Jurkat, Clone E6-1 (cell line): ENCODE data around the gene CLDN34. TPM values are rescaled to one million over a fixed set of nuclear protein-coding genes. Genes with fewer than 3 reads are reported as not detected.

ENCODE experiments used
- DNase-seq: peaks from one replicate; pipeline ENCODE4 v3.0.0-alpha.2; 2011; ENCODE audit warnings: low read depth, low spot score
- H3K4me3 ChIP-seq: 2 replicates; pipeline ENCODE4 v1.5.1; 2011; ENCODE audit warnings: mild to moderate bottlenecking, low read length, control low read depth, moderate library complexity
- polyA plus RNA-seq: library from polyadenylated mRNA; unstranded; fragments of >200 nt; gene quantifications from one replicate; pipeline ENCODE4 v1.2.1, GENCODE V29; 2012; ENCODE audit warnings: missing spikeins; ENCODE audit not compliant: insufficient read length, insufficient read depth

Gene CLDN34, protein sequence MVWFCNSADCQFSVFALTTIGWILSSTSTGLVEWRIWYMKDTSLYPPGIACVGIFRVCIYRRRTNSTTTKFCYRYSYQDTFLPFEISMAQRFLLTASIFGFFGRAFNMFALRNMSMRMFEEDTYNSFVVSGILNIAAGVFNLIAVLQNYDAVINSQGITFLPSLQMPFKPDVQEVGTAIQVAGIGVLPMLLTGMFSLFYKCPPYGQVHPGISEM
- polyA plus RNA-seq = not detected

DNA sequence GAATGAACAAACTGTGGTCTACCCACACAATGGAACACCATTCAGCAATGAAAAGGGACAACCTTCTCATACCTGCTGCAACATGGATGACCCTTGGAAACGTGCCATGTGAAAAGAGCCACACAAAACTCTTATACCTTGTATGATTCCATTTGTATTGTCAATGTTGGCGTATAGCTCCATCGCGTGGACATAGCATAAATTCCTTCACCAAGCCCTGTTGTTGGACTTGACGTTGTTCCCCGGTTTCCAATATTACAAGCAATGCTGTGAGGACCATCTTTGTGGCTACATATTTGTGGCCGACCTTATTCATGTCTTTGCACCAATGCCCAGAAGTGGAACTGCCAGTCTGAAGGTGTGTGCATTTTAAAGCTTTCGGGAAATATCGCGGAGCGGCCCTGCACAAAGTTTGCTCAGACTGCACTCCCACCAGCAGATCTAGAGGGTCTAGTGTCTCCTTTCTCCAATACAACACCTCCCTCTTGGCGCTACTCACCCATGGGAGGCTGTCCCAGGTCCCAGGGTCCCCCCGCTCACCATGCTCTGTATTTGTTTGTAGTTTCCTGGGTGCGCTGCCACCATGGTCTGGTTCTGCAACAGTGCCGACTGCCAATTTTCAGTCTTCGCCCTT is at the start of gene CLDN34:
CLDN34 (plus strand) TSS at position 584 of the 634 bp plus-strand sequence; CDS start at position 584, 0 bp downstream.
- no peak within 1 kb of the TSS for H3K4me3 ChIP-seq
- no peak for DNase-seq

DNA sequence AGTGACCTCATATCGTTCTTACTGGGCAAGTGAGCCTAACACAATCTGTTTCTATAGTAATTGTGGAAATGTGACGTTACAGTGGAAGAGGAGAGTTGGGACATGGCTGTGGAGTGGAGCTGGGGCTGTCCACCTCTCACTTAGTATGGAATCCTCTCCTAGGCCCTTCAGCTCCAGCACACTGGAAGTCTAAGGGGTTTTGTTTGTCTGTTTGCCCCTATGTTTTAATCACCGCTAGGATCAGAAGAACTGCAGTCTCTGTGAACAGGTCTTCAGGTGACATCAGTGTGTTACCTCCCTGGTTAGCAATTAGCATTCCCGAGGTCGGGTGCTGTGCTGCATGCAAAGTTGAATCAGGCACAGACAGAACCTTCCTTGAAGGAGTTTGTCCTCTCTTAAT is 49.3 kb upstream of the CLDN34 start:
- no peak for DNase-seq
- H3K4me3 ChIP-seq = no peak overlapping the region

DNA sequence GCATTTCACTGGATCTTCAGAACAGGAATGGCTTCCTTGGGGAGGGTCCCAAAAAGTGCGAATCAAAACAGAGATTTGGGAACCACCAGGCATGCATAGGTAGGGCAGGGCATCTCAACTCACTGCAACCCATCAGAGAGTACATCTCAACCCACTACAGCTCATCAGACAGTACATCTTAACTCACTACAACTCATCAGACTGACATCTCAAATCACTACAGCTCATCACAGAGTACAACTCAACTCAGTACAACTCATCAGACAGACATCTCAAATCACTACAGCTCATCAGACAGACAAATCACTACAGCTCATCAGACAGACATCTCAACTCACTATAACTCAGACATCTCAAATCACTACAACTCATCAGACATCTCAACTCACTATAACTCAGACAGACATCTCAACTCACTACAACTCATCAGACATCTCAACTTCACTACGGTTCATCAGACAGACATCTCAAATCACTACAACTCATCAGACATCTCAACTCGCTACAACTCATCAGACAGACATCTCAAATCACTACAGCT is 47.5 kb upstream of the CLDN34 start:
- no peak overlapping the region for H3K4me3 ChIP-seq
- DNase-seq = no peak

DNA sequence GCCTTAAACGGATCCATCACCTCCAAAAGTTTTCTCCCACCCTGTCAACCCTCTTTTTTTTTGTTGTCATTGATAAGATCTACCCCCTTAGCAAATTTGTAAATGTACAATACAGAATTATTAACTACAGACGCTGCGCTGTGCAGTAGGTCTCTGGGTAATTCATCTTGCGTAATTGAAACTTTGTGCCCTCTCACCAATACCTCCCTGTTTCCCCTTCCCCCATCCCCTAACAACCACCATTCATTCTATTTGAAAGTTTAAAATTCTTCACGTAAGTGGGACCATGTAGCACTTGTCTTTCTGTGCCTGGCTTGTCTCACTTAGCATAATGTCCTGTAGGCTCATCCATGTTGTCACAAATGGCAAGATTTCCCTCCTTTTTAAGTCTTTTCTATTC is 45.8 kb upstream of the CLDN34 start:
- no peak overlapping the region for H3K4me3 ChIP-seq
- no peak for DNase-seq

DNA sequence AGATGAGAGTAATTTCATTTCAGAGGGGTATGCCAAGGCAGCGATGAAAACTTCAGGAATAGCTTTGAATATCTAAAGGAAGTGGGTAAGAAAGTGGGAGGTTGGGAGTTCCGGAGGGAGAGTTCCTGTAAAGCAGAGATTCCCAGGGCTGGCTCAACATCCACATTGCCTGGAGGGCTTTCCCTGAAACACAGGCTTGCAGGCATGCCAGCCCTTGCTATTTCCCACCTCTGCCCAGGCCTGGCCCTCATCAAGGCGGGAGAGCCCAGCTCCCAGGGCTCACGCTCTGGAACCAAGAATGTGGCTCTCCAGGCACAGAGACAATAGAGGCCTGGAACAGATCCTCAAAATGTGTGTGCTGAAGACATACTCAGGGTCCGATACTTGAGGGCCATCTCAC is 43.8 kb upstream of the CLDN34 start:
- no peak for DNase-seq
- H3K4me3 ChIP-seq = no peak overlapping the region

DNA sequence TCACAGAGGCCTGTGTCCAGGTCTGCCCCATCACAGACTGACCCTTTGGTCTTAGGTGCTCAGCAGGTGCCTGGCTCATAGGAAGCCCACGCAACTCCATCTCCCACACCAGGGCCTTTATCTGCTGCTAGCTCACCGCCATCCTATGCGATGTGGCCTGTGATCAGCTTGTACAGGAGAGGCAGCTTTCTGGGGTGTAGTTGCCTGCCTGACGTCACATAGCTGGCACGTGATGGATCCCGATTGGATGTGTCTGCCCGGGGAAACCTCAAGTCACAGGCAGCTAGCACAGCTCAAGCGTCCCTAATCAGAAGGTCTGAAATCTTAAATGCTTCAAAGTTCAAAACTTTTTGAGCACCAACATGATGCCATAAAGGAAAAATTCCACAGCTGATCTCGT is 41.2 kb upstream of the CLDN34 start:
- H3K4me3 ChIP-seq = no peak overlapping the region
- DNase-seq = no peak

DNA sequence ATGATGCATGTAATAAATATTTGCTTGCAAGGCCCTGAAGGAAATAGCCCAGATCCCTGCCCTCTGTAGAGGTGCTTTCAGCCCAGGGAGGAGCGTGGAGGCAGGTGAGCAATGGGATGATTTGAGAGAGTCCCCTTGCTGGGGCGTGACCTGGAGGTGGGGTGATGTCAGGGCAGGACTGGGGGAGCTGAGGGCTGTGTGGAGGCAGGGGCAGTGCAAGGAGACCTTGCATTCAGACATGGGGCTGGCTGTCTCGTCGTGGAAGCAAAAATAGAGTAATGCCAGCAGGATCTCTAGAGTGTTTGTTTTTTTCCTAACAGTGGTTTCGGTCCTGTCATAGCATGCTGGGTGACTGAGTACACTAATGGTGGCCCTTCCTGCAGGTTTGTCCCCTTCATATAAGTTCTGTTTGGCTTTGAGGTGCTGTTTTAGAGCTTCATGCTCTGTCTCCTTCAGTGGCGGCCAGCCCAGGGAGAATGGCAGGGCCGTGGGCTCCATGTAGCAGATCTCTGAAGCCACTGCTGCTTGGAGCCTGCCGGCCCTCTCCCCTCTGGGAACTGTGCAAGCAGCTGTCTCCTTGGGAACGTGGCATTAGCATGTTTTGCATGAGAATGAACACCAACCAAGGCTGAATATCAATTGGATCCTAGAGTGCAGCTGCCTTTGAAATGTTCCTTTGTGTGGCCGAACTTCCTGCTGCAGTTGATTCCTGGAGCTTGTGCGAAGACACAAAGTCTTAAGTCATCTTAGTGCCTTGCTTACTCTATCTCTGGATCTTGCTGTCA is 39.3 kb upstream of the CLDN34 start:
- no peak for DNase-seq
- no peak overlapping the region for H3K4me3 ChIP-seq

DNA sequence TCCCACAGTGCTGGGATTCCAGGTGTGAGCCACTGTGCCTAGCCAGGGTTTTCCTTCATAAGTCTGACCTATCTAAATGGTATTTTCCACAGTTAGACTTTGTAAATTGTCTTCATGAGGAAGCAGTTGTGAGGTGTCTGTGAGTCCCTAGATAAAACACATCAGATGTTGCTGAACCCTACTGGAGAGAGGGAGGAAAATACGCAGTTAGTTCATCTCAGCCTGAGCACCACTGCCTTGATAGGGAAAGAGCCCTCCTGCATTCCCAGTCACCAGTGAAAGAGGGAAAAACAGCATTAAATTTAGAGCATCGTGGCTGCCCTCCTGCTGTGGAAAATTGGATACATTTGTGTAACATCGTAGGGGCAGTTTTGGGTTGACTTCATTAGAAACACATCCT is 31.7 kb upstream of the CLDN34 start:
- DNase-seq = no peak
- H3K4me3 ChIP-seq = no peak overlapping the region

DNA sequence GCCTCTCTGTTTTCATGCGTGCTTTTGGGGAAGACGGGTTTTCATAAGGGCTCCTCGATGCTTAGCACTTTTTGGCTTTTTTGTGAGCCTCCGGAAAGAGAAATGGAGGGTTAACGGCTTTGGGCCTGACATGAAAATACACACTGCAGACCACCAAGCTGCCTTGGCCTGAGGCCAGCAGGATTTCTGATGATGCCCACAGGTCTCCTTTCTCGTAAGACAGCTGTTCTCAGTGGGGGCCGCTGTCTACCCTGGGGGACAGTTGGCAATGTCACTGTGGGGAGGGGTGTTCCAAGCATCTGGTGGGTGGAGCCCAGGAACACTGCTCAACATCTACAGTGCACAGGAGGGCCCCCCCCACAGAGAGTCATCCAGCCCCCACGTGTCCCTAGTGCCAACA is 29.4 kb upstream of the CLDN34 start:
- no peak for DNase-seq
- no peak overlapping the region for H3K4me3 ChIP-seq

DNA sequence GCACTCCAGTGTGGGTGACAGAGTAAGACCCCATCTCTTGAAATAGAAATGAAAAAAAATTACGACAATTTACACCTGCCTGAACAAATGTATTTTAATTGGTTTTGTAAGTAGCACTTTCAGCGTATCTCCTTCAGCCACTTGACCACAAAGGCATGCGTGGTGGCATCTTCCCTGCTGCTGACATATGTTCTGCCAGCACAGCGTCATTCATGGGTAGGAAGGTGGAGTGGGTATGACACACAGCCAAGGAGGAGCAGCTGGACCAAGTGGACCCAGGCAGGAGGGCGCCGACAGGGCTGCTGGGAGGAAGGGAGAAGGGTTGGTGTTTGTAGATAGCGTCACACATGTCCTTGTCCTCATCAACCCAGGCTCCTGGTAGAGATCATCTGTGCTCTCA is 28.6 kb upstream of the CLDN34 start:
- no peak for DNase-seq
- no peak overlapping the region for H3K4me3 ChIP-seq

DNA sequence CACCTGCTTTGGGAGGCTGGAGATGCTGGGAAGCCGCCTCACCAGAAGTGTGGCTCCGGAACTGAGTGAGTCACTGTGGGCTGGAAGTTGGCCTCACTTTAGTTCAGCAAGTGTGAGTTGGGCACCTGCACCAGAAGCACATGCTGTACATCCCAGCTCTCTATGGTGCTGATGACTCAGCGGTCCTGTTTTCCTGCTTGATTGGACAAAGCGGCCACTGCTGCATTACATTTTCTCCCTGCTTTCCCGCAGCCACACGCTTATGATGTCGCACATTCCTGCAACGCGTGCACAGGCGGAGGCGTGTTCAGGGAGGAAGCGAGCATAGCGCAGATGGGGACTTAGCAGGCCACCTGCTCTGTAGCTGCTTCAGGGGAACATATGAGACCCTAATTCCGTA is 26.7 kb upstream of the CLDN34 start:
- H3K4me3 ChIP-seq = no peak overlapping the region
- no peak for DNase-seq

DNA sequence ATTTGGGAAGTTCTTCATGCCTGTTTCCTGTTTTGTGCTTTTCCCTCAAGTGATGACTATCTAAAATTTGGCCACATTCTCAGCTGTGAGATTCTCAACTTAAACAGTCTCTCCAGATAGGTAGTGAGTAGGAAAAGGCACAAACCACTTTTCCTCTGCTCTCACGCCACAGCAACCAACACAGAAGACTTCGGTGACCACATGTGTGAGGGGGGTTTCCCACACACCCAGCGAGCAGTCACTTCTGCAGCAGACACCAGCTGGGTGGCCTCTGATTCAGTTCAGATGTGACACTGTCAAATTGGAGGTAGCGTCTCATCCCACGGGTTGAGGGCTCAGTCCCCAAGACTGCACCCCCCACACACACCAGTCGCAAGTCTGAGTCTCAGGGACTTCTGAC is 25.1 kb upstream of the CLDN34 start:
- no peak overlapping the region for H3K4me3 ChIP-seq
- peak; percentile 79 for DNase-seq

DNA sequence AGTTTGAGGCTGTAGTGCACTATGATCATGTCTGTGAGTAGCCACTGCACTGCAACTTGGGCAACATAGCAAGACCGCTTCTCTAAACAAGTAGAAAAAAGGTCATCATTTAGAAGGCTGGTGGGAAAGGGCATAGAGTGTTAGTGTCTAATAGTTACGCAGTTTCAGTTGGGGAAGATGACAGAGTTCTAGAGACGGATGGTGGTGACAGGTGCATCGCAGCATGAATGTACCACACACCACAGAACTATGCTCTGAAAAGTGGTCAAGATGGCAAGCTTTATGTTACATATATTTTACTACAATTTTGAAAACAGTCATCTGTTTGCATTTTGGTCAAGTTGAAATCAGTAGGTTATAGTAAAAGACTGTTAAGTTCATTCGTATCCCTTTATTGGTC is 23.7 kb upstream of the CLDN34 start:
- no peak overlapping the region for H3K4me3 ChIP-seq
- DNase-seq = peak; percentile 29

DNA sequence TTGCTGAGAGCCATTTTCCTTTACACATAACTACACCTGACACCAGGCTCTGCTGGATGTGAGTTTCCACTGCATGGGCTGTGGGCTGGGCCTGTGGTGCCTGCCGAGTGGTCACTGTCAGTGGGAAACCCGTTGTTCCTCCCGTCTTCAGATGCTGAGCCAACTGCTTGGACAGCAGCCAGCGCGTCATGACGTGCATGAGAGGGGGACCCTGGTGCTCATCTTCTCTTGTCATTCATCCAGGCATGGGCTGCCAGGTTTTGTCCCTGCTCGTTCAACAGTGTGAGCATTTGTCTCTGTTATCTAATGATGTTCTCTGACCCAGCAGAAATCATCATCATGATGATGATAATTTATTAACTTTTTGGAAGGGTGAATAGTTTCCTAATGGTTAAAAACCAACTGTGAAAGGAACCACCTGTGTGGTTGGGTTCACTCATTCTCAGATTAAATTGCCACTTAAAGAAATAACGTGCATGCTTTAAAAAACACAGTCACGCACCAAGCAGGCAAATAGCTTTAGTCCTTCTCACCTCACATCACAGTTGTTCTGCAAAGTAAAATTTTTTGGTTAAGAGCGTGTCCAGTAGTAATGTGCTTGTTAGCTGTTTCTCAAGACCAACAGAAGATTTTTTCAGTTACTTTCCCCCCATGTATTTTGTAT is 19.9 kb upstream of the CLDN34 start:
- DNase-seq = no peak
- no peak overlapping the region for H3K4me3 ChIP-seq

DNA sequence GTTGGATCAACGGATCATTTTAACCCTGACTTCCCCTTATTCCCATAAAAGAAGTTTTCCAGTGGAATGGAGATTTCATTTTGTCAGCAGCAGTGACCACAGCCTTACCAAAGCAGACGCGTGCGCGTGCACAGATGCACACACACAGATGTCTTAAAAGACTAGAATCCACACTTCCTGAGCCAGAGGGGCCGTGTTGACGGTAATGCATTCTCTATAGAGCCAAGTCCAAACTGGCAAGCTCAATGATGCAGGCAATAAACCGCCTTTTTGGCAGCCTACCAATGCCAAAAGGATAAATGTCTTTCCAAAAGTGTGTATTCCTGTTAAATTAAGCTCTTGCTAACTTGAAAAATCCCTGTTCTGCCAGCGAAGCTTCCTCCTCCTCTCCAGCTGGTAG is 18.8 kb upstream of the CLDN34 start:
- DNase-seq = no peak
- no peak overlapping the region for H3K4me3 ChIP-seq

DNA sequence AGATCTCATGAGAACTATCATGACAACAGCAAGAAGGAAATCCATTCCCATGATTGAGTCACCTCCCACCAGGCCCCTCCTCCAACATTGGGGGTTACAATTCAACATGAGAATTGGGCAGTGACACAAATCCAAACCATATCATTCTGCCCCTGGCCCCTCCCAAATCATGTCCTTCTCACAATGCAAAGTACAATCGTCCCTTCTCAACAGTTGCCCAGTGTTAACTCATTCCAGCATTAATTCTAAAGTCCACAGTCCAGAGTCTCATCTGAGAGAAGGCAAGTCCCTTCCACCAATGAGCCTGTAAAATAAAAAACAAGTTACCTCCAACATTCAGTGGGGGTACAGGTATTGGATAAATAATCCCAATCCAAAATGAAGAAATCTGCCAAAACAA is 14.9 kb upstream of the CLDN34 start:
- DNase-seq = no peak
- no peak overlapping the region for H3K4me3 ChIP-seq

DNA sequence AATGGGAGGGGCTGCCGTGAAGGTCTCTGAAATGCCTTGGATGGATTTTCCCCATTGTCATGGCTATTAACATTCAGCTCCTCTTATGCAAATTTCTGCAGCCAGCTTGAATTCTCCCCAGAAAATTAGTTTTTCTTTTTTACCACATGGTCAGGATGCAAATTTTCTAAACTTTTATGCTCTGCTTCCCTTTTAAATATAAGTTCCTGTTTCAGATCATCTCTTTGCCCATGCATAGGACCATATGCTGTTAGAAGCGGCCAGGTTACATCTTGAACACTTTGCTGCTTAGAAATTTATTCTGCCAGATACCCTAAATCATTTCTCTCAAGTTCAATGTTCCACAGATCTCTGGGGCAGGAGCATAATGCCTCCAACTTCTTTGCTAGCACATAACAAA is 13.8 kb upstream of the CLDN34 start:
- DNase-seq = no peak

DNA sequence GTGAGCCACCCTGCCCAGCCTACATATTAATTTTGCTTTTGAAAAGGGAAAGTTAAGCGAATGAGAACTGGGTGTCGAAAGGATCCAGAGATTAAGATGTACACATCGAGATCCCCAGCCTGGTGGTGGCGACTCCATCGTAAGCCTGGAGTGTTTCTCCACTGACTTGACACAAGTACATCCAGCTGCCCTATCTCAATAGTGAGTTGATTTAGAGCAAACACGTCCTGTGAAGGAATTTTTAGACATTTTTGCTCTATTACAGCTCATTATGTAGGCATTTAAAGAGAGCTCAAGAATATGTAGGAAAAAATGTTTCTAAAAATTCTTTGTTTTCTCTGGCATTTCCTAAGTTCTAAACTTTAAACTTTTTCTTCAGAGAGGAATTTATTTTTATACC is 11.7 kb upstream of the CLDN34 start:
- H3K4me3 ChIP-seq = no peak overlapping the region
- no peak for DNase-seq

More for the DNA sequence above, 13.8 kb upstream of the CLDN34 start:
- no peak overlapping the region for H3K4me3 ChIP-seq

DNA sequence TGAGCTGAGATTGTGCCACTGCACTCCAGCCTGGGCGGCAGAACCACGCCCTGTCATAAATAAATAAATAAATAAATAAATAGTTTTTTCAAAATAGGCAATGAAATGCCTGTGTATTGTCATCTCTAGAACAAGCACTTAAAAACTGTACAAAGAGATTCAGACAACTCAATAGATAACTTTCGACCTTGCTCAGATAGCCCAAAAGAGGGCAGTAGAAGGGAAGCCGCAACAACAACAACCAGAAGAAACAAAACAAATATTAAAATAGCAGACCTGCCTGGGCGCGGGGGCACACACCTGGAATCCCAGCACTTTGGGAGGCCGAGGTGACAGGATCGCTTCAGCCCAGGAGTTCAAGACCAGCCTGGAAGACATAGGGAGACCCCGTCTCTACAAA is 9.4 kb upstream of the CLDN34 start:
- H3K4me3 ChIP-seq = no peak overlapping the region
- DNase-seq = no peak

DNA sequence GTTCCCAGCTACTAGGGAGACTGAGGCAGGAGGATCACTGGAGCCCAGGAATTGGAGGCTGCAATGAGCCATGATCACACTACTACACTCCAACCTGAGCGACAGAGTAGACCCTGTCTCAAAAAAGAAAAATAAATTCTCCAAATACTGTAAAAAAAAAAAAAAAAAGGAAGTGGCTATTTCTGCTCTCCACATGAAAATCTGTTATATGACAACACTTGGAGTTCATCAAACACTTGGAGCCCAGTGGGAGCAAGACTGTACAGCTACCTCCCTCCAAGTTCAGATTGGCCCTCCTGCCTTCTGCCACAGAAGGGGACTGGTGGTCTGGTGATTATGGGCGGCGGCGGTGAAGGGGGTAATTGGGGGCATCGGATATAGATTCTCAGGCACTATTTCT is 9.0 kb upstream of the CLDN34 start:
- no peak for DNase-seq
- H3K4me3 ChIP-seq = no peak overlapping the region
